NT2/D1 (cell line): ENCODE results near the gene DPPA4.
A peak's percentile ranks its signal among the peaks of the same experiment; 100 is the strongest.

Experiments
- DNase-seq: peaks from one replicate; pipeline ENCODE4 v3.0.0-alpha.2; 2011; ENCODE audit warnings: low read depth, low spot score
- H3K27me3 ChIP-seq: 2 replicates; pipeline ENCODE4 v1.6.0; 2011; ENCODE audit warnings: mild to moderate bottlenecking; ENCODE audit not compliant: insufficient read length, insufficient read depth
- H3K36me3 ChIP-seq: 2 replicates; pipeline ENCODE4 v1.6.1; 2011; ENCODE audit warnings: mild to moderate bottlenecking, low read length, mixed read lengths; ENCODE audit not compliant: insufficient read depth, insufficient read length
- H3K4me1 ChIP-seq: 2 replicates; pipeline ENCODE4 v1.5.1; 2011; ENCODE audit not compliant: insufficient read depth, insufficient read length
- H3K4me3 ChIP-seq: 2 replicates; pipeline ENCODE4 v1.5.1; 2011; ENCODE audit warnings: low read depth; ENCODE audit not compliant: insufficient read length
- H3K9ac ChIP-seq: 2 replicates; pipeline ENCODE4 v1.6.0; 2011; ENCODE audit warnings: low read depth; ENCODE audit not compliant: insufficient read length
- H3K9me3 ChIP-seq: 2 replicates; pipeline ENCODE4 v1.5.1; 2011; ENCODE audit warnings: mild to moderate bottlenecking, low read length; ENCODE audit not compliant: insufficient read depth
- SUZ12 ChIP-seq: IDR thresholded peaks from 2 replicates; pipeline ENCODE4 v1.6.1; 2011; ENCODE audit not compliant: insufficient read length, insufficient read depth; ENCODE audit errors: extremely low read depth
- YY1 ChIP-seq: IDR thresholded peaks from 2 replicates; pipeline ENCODE4 v1.6.1; 2011; ENCODE audit not compliant: insufficient read length, insufficient read depth
- ZNF274 ChIP-seq: IDR thresholded peaks from 2 replicates; pipeline ENCODE4 v1.6.1; 2011; ENCODE audit warnings: mild to moderate bottlenecking, low read depth, low read length

DPPA4 gene

GRCh38 chr3:109338322-109338721, 976 bp upstream of the DPPA4 start:
- TF ChIP-seq ZNF274 (no peak), YY1 (no peak), SUZ12 (no peak)
- H3K9ac ChIP-seq = peak overlapping the region; percentile 76
- H3K36me3 ChIP-seq = peaks cover 36% of the 10 kb centered on the region
- no peak for DNase-seq
- no peaks in the 10 kb centered on the region for H3K27me3 ChIP-seq
- no peaks in the 10 kb centered on the region for H3K4me1 ChIP-seq
- H3K4me3 ChIP-seq = peak overlapping the region; percentile 76
- H3K9me3 ChIP-seq = no peaks in the 10 kb centered on the region

- Histone ChIP-seq H3K4me1 (no peaks in the 10 kb centered on the region), H3K9ac (peak overlapping the region; percentile 80), H3K36me3 (peaks cover 50% of the 10 kb centered on the region), H3K4me3 (peak overlapping the region; percentile 76), H3K27me3 (no peaks in the 10 kb centered on the region), H3K9me3 (no peaks in the 10 kb centered on the region)
- TF ChIP-seq SUZ12 (no peak), YY1 (no peak), ZNF274 (no peak)
- no peak for DNase-seq
Measured at GRCh38 chr3:109336291-109336861, 970 bp downstream of the DPPA4 start.

- Histone ChIP-seq H3K4me3 (peak overlapping the region; percentile 76), H3K27me3 (no peaks in the 10 kb centered on the region), H3K36me3 (peaks cover 66% of the 10 kb centered on the region), H3K4me1 (no peaks in the 10 kb centered on the region), H3K9ac (peak overlapping the region; percentile 80), H3K9me3 (no peaks in the 10 kb centered on the region)
- DNase-seq = no peak
- TF ChIP-seq ZNF274 (no peak), YY1 (no peak), SUZ12 (no peak)
Measured at GRCh38 chr3:109334572-109334971, 2.8 kb downstream of the DPPA4 start.

GRCh38 chr3:109331692-109332091, 5.7 kb downstream of the DPPA4 start:
- H3K9ac ChIP-seq = no peak overlapping the region
- no peaks in the 10 kb centered on the region for H3K9me3 ChIP-seq
- H3K36me3 ChIP-seq = peaks cover 95% of the 10 kb centered on the region
- no peaks in the 10 kb centered on the region for H3K27me3 ChIP-seq
- no peaks in the 10 kb centered on the region for H3K4me1 ChIP-seq
- no peak for DNase-seq
- TF ChIP-seq SUZ12 (no peak), YY1 (no peak), ZNF274 (no peak)
- H3K4me3 ChIP-seq = peak overlapping the region; percentile 17

- no peak overlapping the region for H3K9ac ChIP-seq
- peaks cover 93% of the 10 kb centered on the region for H3K36me3 ChIP-seq
- no peaks in the 10 kb centered on the region for H3K27me3 ChIP-seq
- H3K4me3 ChIP-seq = no peak overlapping the region
- H3K9me3 ChIP-seq = no peaks in the 10 kb centered on the region
- DNase-seq = no peak
- TF ChIP-seq ZNF274 (no peak), SUZ12 (no peak), YY1 (no peak)
- no peaks in the 10 kb centered on the region for H3K4me1 ChIP-seq
Measured at GRCh38 chr3:109330405-109330804, 6.9 kb downstream of the DPPA4 start.

GRCh38 chr3:109328202-109328601, 9.1 kb downstream of the DPPA4 start:
- no peak overlapping the region for H3K4me3 ChIP-seq
- no peaks in the 10 kb centered on the region for H3K27me3 ChIP-seq
- no peaks in the 10 kb centered on the region for H3K4me1 ChIP-seq
- no peak overlapping the region for H3K9ac ChIP-seq
- TF ChIP-seq ZNF274 (no peak), YY1 (no peak), SUZ12 (no peak)
- H3K9me3 ChIP-seq = no peaks in the 10 kb centered on the region
- peaks cover 71% of the 10 kb centered on the region for H3K36me3 ChIP-seq
- no peak for DNase-seq

- Histone ChIP-seq H3K4me3 (no peak overlapping the region), H3K36me3 (peaks cover 50% of the 10 kb centered on the region), H3K9ac (no peak overlapping the region), H3K4me1 (no peaks in the 10 kb centered on the region), H3K27me3 (no peaks in the 10 kb centered on the region), H3K9me3 (no peaks in the 10 kb centered on the region)
- no peak for TF ChIP-seq SUZ12
- TF ChIP-seq ZNF274 = no peak
- no peak for TF ChIP-seq YY1
- DNase-seq = no peak
Measured at GRCh38 chr3:109325657-109326056, 11.7 kb downstream of the DPPA4 start.

GRCh38 chr3:109325109-109325508, 12.2 kb downstream of the DPPA4 start:
- Histone ChIP-seq H3K9me3 (no peaks in the 10 kb centered on the region), H3K4me1 (no peaks in the 10 kb centered on the region), H3K9ac (no peak overlapping the region), H3K36me3 (peaks cover 45% of the 10 kb centered on the region), H3K4me3 (no peak overlapping the region), H3K27me3 (no peaks in the 10 kb centered on the region)
- TF ChIP-seq YY1 = no peak
- TF ChIP-seq SUZ12 = no peak
- TF ChIP-seq ZNF274 = no peak
- DNase-seq = no peak
